Measurements from ENCODE around the gene MAT1A. TPM values are rescaled to one million over a fixed set of nuclear protein-coding genes. Genes with fewer than 3 reads are reported as not detected.

The MAT1A gene
- total and polyA plus RNA-seq, 2 of the 8 experiments (the other 6 are each of a cell fraction or from before 2014, with no cell fraction given), result 4.1 to 6.4 TPM

DNA sequence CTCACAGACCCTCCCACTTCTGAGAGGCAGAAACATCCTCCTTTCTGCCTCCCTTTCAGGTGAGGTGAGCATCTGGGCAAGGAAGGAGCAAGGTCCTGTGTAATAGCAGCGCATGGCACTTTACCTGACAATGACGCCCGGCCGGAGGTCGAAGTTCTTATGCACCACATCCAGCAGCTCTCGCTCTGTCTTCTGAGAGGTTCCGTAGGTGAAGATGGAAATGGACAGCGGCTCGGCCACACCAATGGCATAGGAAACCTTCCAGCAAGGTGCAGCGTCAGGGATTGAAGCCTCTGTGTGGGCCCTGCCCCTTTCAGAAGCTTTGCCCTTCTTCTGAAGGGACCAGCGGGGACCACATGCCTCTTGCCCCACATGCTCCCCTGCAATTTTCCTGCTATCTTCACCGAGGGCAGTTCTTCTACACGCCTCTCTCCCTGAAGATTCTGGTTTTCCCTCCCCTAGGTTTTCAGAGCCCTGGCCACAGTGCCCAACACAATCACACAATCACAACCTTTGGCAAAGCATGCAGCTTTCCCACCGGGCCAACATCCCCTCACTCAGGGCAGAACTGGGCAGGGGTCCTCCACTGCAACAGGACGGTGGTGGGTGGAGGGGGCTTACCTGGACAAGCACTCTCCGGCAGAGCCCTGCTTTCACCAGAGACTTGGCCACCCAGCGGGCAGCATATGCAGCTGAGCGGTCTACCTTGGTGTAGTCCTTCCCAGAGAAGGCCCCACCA lies 14.9 kb downstream of the MAT1A start:
- Histone ChIP-seq H2AFZ (ENCODE audit: low read length) (no peak overlapping the region), H3K79me1 (ENCODE audit: low read depth, low read length) (no peaks in the 10 kb centered on the region), H3K4me2 (ENCODE audit: insufficient read depth in 1 of 2, low read depth in 2 of 2, low read length in 2 of 2) (no peak overlapping the region), H3K36me3 (ENCODE audit: control insufficient read depth in 2 of 4, insufficient read depth in 4 of 4, low read length in 3 of 4) (no peaks in the 10 kb centered on the region), H3K9me3 (ENCODE audit: insufficient read depth in 2 of 2, low read depth in 1 of 2, low read length in 1 of 2) (no peaks in the 10 kb centered on the region), H2BK15ac (ENCODE audit: low read length) (no peak overlapping the region), H4K5ac (ENCODE audit: insufficient read length, low read depth, low read length) (no peak overlapping the region), H3K79me2 (ENCODE audit: control insufficient read depth in 1 of 2, insufficient read depth in 2 of 2, low read length in 2 of 2) (no peaks in the 10 kb centered on the region), H3K27me3 (replicated peaks in 1 of 4; ENCODE audit: control insufficient read depth in 3 of 4, extremely low read depth in 1 of 4, insufficient read depth in 3 of 4, low read length in 3 of 4) (no peaks in the 10 kb centered on the region; a peak in 1 of 7 replicates), H2BK5ac (ENCODE audit: low read depth, low read length) (no peak overlapping the region), H2BK12ac (ENCODE audit: low read depth, low read length) (no peak overlapping the region), H3K4ac (replicated peaks; ENCODE audit: insufficient read length, low read depth, low read length) (no peak overlapping the region), H2BK120ac (replicated peaks; ENCODE audit: low read depth, low read length) (no peak overlapping the region), H3K4me3 (ENCODE audit: extremely low read depth in 1 of 4, insufficient read depth in 2 of 4, low read depth in 3 of 4, low read length in 4 of 4) (no peak overlapping the region), H3K14ac (ENCODE audit: insufficient read length) (no peak overlapping the region), H4K8ac (ENCODE audit: extremely low read depth, insufficient read depth, low read length) (no peak overlapping the region), H3K56ac (replicated peaks; ENCODE audit: insufficient read length, low read depth, low read length) (no peak overlapping the region), H2AK5ac (ENCODE audit: low read depth, low read length) (no peak overlapping the region), H3K9ac (replicated peaks in 1 of 4; ENCODE audit: extremely low read depth in 1 of 4, low read depth in 3 of 4, low read length in 3 of 4) (no peak overlapping the region), H4K20me1 (replicated peaks in 1 of 2; ENCODE audit: control insufficient read depth in 1 of 2, insufficient read depth in 2 of 2, low read length in 2 of 2) (peaks cover 0 to 2% of the 10 kb centered on the region in 2 experiments), H3K4me1 (replicated peaks in 1 of 4; ENCODE audit: control insufficient read depth in 3 of 4, insufficient read depth in 4 of 4, low read length in 3 of 4) (peaks cover 0 to 2% (median 0%) of the 10 kb centered on the region in 4 experiments; a peak in 1 of 7 replicates), H3K23me2 (ENCODE audit: low read depth, low read length) (no peaks in the 10 kb centered on the region), H3K18ac (ENCODE audit: extremely low read depth, low read length) (no peak overlapping the region), H3K23ac (ENCODE audit: insufficient read length) (no peak overlapping the region), H3K27ac (ENCODE audit: low read depth, low read length) (no peak overlapping the region), H4K91ac (replicated peaks; ENCODE audit: insufficient read length, low read length) (no peak overlapping the region), H2BK20ac (ENCODE audit: low read length) (no peak overlapping the region)
- CTCF ChIA-PET (ENCODE audit: partially characterized antibody), result interaction anchor here (1.5 to 2.9 kb wide), 4 partner anchors 11 to 18 kb away, joined by 5 to 16 read pairs (median 7); no protein-coding TSS in a partner anchor
- no peak for DNase-seq (ENCODE audit: low read depth in 1 of 2, low spot score in 2 of 2)
- no peak for FAIRE-seq
- 86% methylated on average over 18 of the region's 18 CpGs; no CpG with 5 or more reads in 1 of the 2 experiments for WGBS, 2 experiments (ENCODE audit: extremely low coverage in 1 of 2, insufficient coverage in 1 of 2, insufficient read length in 1 of 2, insufficient replicate concordance in 2 of 2, low coverage in 1 of 2, low lambda C conversion rate in 2 of 2, missing lambda C conversion rate in 1 of 2)
- POLR2A ChIA-PET (ENCODE audit: partially characterized antibody), result interaction anchor here (1.2 kb wide), 1 partner anchor 15 kb away, joined by 4 read pairs; the partner anchor contains the start of gene MAT1A
- no peak for TF ChIP-seq CHD2 (IDR thresholded peaks at IDR 0.05; ENCODE audit: low read length)
- TF ChIP-seq TBP (IDR thresholded peaks at IDR 0.05; ENCODE audit: low read depth, low read length), result no peak
- TF ChIP-seq SP4 (IDR thresholded peaks at IDR 0.05; ENCODE audit: low read length), result no peak
- no peak for TF ChIP-seq PHF8 (conservative IDR thresholded peaks at IDR 0.05; ENCODE audit: low read depth, low read length)
- no peak for TF ChIP-seq BRCA1 (IDR thresholded peaks at IDR 0.05; ENCODE audit: low read depth, low read length)
- no peak for TF ChIP-seq YY1 (IDR thresholded peaks at IDR 0.05; ENCODE audit: low read depth, low read length)
- no peak for TF ChIP-seq SP1 (IDR thresholded peaks at IDR 0.05; ENCODE audit: low read depth, low read length)
- no peak for TF ChIP-seq TAF7 (optimal IDR thresholded peaks at IDR 0.05; ENCODE audit: borderline replicate concordance, low read depth, low read length)
- TF ChIP-seq RNF2 (IDR thresholded peaks at IDR 0.05; ENCODE audit: borderline replicate concordance, low read depth, low read length, missing control alignments, poor library complexity, severe bottlenecking), result no peak
